Embryonic facial prominence (tissue), 1 donor: Measurements from ENCODE around the gene TTC39A.

Source experiments
- DNase-seq: peaks from one replicate; pipeline ENCODE4 v3.0.0-alpha.2; 2016; ENCODE audit errors: extremely low spot score

The TTC39A gene

GRCh38 chr1:51330331-51331201, at the start of gene TTC39A:
TTC39A (minus strand) TSS chr1:51330562; CDS start chr1:51330477, 85 bp downstream.
- DNase-seq, result no peak

GRCh38 chr1:51378871-51379270, 48.5 kb upstream of the TTC39A start:
- no peak for DNase-seq

- no peak for DNase-seq
These were observed 43.5 kb upstream of the TTC39A start for GRCh38 chr1:51373898-51374297.

GRCh38 chr1:51372561-51372960, 42.2 kb upstream of the TTC39A start:
- DNase-seq, result no peak

GRCh38 chr1:51369171-51369570, 38.8 kb upstream of the TTC39A start:
- no peak for DNase-seq

- DNase-seq, result no peak
These were observed 35.4 kb upstream of the TTC39A start for GRCh38 chr1:51365774-51366173.

- DNase-seq, result no peak
These were observed 29.5 kb upstream of the TTC39A start for GRCh38 chr1:51359879-51360278.

GRCh38 chr1:51355382-51355781, 25.0 kb upstream of the TTC39A start:
- no peak for DNase-seq

GRCh38 chr1:51354416-51354815, 24.1 kb upstream of the TTC39A start:
- no peak for DNase-seq

- DNase-seq, result no peak
These were observed 21.5 kb upstream of the TTC39A start for GRCh38 chr1:51351907-51352306.

GRCh38 chr1:51349862-51350261, 19.5 kb upstream of the TTC39A start:
- no peak for DNase-seq

- DNase-seq, result no peak
These were observed 17.8 kb upstream of the TTC39A start for GRCh38 chr1:51348147-51348527.

GRCh38 chr1:51347398-51348146, 17.2 kb upstream of the TTC39A start:
- no peak for DNase-seq

GRCh38 chr1:51346086-51346942, 16.0 kb upstream of the TTC39A start:
- DNase-seq, result no peak

- DNase-seq, result no peak
These were observed 14.9 kb upstream of the TTC39A start for GRCh38 chr1:51345300-51345687.

- no peak for DNase-seq
These were observed 14.4 kb upstream of the TTC39A start for GRCh38 chr1:51344602-51345299.

GRCh38 chr1:51344276-51344601, 13.9 kb upstream of the TTC39A start:
- DNase-seq, result no peak

- no peak for DNase-seq
These were observed 13.3 kb upstream of the TTC39A start for GRCh38 chr1:51343624-51344023.

- no peak for DNase-seq
These were observed 12.3 kb upstream of the TTC39A start for GRCh38 chr1:51342591-51343206.

- DNase-seq, result no peak
These were observed 11.6 kb upstream of the TTC39A start for GRCh38 chr1:51341876-51342496.

GRCh38 chr1:51340380-51340779, 10.0 kb upstream of the TTC39A start:
- DNase-seq, result no peak
